Natural killer cell (primary cell): ENCODE results near the gene NEURL2. TPM values are rescaled to one million over a fixed set of nuclear protein-coding genes. Genes with fewer than 3 reads are reported as not detected.
"Not testable (repeated sequence)": the region's sequence is repeated elsewhere in the genome, so short reads cannot be mapped to it uniquely, and the experiment has no call there.

Source experiments
- ATAC-seq, 3 donors: fragments of 150-1000 bp in 2 of 3; fragments of 200-7000 bp in 1 of 3; cut with Tn5 transposase; 1 replicate in 1 of 3; 2 replicates in 2 of 3; pipeline ENCODE4 v1.10.0; 2021; ENCODE audit warnings: mild to moderate bottlenecking in 2 of 3, moderate library complexity in 2 of 3
- DNase-seq, 2 donors: peaks; one replicate each; pipeline versions ENCODE4 v3.0.0 to v3.0.0-alpha.2; 2013 to 2021; ENCODE audit warnings: mixed read lengths in 1 of 2
- H3K27ac ChIP-seq: one replicate; pipeline ENCODE4 v1.5.1; 2013; ENCODE audit warnings: mild to moderate bottlenecking, low read length
- H3K27me3 ChIP-seq: one replicate; pipeline ENCODE4 v1.6.1; 2013; ENCODE audit warnings: low read length; ENCODE audit not compliant: control insufficient read depth, insufficient read depth
- H3K36me3 ChIP-seq: one replicate; pipeline ENCODE4 v1.6.1; 2013; ENCODE audit warnings: low read length; ENCODE audit not compliant: control insufficient read depth, insufficient read depth
- H3K4me1 ChIP-seq: one replicate; pipeline ENCODE4 v1.6.1; 2013; ENCODE audit warnings: low read length; ENCODE audit not compliant: control insufficient read depth, insufficient read depth
- H3K4me3 ChIP-seq: one replicate; pipeline ENCODE4 v1.5.1; 2013; ENCODE audit warnings: low read length
- H3K9me3 ChIP-seq: one replicate; pipeline ENCODE4 v1.6.1; 2013; ENCODE audit warnings: low read length; ENCODE audit not compliant: control insufficient read depth, insufficient read depth
- H3K27ac Mint-ChIP-seq, 2 donors: one replicate each; pipeline ENCODE4 v1.8.0; 2022; ENCODE audit warnings: mild to moderate bottlenecking in 2 of 2, mixed read lengths in 2 of 2, moderate library complexity in 1 of 2
- H3K27me3 Mint-ChIP-seq, 2 donors: one replicate each; pipeline ENCODE4 v1.8.0; 2022; ENCODE audit warnings: low read depth in 2 of 2, mixed read lengths in 2 of 2
- H3K36me3 Mint-ChIP-seq: one replicate; pipeline ENCODE4 v1.8.0; 2022; ENCODE audit warnings: mixed read lengths
- H3K4me1 Mint-ChIP-seq, 2 donors: one replicate each; pipeline ENCODE4 v1.8.0; 2022; ENCODE audit warnings: mixed read lengths in 2 of 2
- H3K4me3 Mint-ChIP-seq: one replicate; pipeline ENCODE4 v1.8.0; 2022; ENCODE audit warnings: mild to moderate bottlenecking, moderate library complexity, mixed read lengths
- H3K9me3 Mint-ChIP-seq, 2 donors: one replicate each; pipeline ENCODE4 v1.8.0; 2022; ENCODE audit warnings: mixed read lengths in 2 of 2
- WGBS: methylation state at CpG from one replicate; pipeline ENCODE4 v1.1.7; 2013; ENCODE audit warnings: missing lambda C conversion rate; ENCODE audit not compliant: insufficient coverage; 5-methylcytosine and 5-hydroxymethylcytosine counted together
- intact Hi-C: fragments of 100-400 bp; cut with micrococcal nuclease; formaldehyde crosslinking; loops from one replicate; pipeline ENCODE4 v1.14.2; 2022
- total RNA-seq, 4 donors: library from RNA; stranded (reverse); fragments of 120-200 nt in 1 of 4; gene quantifications; one replicate each; pipeline versions ENCODE4 v1.2.3 to v1.2.4, GENCODE V29; 2013 to 2022
- TF ChIP-seq, protein P1 (sequence below): fragments of 200-600 bp; IDR thresholded peaks from one replicate; pipeline ENCODE4 v1.8.0; 2022; ENCODE audit warnings: antibody characterized with exemption

Gene NEURL2
- total RNA-seq, 3 donors from 2014 or later (not counting 1 experiment from before 2014, with no cell fraction given), result 0.89 to 1.4 (median 1.4) TPM

DNA sequence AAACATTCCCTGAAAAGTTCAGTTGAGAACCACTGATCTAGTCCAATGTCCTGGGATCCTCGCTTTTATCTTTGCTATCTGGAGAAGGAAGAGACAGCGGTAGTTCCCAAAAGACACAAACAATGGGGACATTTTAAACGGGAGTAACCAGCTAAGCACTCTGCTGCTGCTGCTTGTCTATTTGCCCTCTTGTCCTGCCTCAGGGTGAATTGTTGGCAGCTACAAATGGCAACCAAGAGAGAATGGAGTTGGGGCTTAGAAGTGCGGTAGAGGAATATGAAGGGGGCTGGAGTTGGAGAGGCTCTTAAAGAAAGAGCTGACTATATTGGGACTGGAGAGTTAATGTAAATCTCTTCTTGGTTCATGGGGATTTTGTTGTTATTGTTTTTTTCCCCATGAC is 16.4 kb downstream of the NEURL2 start:
- Histone ChIP-seq H3K9me3 (no peaks in the 10 kb centered on the region), H3K4me1 (no peaks in the 10 kb centered on the region), H3K36me3 (peaks cover 18% of the 10 kb centered on the region), H3K27me3 (no peaks in the 10 kb centered on the region), H3K4me3 (no peak overlapping the region), H3K27ac (no peak overlapping the region)
- no peak overlapping the region for H3K27ac Mint-ChIP-seq
- TF ChIP-seq, protein P1, sequence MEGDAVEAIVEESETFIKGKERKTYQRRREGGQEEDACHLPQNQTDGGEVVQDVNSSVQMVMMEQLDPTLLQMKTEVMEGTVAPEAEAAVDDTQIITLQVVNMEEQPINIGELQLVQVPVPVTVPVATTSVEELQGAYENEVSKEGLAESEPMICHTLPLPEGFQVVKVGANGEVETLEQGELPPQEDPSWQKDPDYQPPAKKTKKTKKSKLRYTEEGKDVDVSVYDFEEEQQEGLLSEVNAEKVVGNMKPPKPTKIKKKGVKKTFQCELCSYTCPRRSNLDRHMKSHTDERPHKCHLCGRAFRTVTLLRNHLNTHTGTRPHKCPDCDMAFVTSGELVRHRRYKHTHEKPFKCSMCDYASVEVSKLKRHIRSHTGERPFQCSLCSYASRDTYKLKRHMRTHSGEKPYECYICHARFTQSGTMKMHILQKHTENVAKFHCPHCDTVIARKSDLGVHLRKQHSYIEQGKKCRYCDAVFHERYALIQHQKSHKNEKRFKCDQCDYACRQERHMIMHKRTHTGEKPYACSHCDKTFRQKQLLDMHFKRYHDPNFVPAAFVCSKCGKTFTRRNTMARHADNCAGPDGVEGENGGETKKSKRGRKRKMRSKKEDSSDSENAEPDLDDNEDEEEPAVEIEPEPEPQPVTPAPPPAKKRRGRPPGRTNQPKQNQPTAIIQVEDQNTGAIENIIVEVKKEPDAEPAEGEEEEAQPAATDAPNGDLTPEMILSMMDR, result no peak
- H3K9me3 Mint-ChIP-seq, result no peaks in the 10 kb centered on the region
- no peak for ATAC-seq
- intact Hi-C loops, result no loop called here
- no peak overlapping the region for H3K4me3 Mint-ChIP-seq
- H3K36me3 Mint-ChIP-seq, result no peaks in the 10 kb centered on the region
- WGBS, result 91% methylated on average over 4 of the region's 4 CpGs
- H3K27me3 Mint-ChIP-seq, result no peaks in the 10 kb centered on the region
- DNase-seq, result no peak
- H3K4me1 Mint-ChIP-seq, result no peaks in the 10 kb centered on the region

DNA sequence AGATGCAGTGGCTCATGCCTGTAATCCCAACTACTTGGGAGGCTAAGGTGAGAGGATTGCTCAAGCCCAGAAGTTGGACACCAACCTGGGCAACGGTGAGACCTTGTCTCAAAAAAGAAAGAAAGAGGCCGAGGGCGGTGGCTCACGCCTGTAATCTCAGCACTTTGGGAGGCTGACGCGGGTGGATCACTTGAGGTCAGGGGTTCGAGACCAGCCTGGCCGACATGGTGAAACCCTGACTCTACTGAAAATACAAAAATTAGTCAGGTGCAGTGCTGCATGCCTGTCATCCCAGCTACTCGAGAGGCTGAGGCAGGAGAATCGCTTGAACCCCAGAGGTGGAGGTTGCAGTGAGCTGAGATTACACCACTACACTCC is 16.9 kb downstream of the NEURL2 start:
- intact Hi-C loops, H3K36me3 Mint-ChIP-seq, H3K9me3 Mint-ChIP-seq, H3K27ac ChIP-seq, H3K4me1 Mint-ChIP-seq, H3K27me3 ChIP-seq, ATAC-seq, H3K4me3 ChIP-seq, H3K27ac Mint-ChIP-seq, DNase-seq, H3K4me3 Mint-ChIP-seq, H3K4me1 ChIP-seq, H3K9me3 ChIP-seq, H3K27me3 Mint-ChIP-seq: not testable (repeated sequence)
- 94% methylated on average over 10 of the region's 10 CpGs for WGBS
- H3K36me3 ChIP-seq, result peaks cover 18% of the 10 kb centered on the region

DNA sequence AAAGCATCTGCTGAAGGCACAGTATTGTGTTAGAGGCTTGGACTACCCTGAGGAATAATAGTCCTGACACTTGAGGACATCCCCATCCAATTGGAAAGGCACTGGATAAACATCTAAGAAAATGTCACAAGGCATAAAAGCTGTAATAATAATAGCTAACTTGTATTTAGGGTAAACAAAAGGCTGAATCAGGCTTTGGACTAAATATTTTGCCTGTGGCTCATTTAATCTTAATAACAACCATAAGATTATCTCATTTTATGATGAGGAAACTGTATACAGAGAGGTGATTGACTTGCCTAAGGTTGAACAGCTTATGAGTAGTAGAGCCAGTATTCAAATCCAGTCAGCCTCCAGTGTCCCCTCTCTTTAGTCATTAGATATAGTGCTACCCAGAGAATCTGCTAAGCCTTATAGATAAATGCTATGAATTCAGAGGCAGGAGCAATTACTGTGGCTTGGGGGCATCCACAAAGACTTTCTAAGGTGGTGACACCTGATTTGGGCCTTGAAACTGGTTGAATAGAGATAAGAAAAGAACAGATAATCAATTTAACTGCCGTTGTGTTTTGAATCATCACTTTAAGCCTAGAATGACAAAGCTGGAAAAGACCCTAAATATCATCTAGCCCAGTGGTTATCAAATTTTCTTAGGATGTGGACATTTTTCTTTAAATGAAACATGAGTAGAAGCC is 17.5 kb downstream of the NEURL2 start:
- H3K4me3 Mint-ChIP-seq, result no peak overlapping the region
- H3K36me3 Mint-ChIP-seq, result no peaks in the 10 kb centered on the region
- Histone ChIP-seq H3K9me3 (no peaks in the 10 kb centered on the region), H3K27ac (no peak overlapping the region), H3K4me3 (no peak overlapping the region), H3K36me3 (peaks cover 15% of the 10 kb centered on the region), H3K4me1 (no peaks in the 10 kb centered on the region), H3K27me3 (no peaks in the 10 kb centered on the region)
- no peak overlapping the region for H3K27ac Mint-ChIP-seq
- no peaks in the 10 kb centered on the region for H3K4me1 Mint-ChIP-seq
- no peaks in the 10 kb centered on the region for H3K9me3 Mint-ChIP-seq
- ATAC-seq, result no peak
- 83% methylated on average over 1 of the region's 1 CpG for WGBS
- TF ChIP-seq, protein P1, result no peak
- intact Hi-C loops, result no loop called here
- DNase-seq, result no peak
- H3K27me3 Mint-ChIP-seq, result no peaks in the 10 kb centered on the region

DNA sequence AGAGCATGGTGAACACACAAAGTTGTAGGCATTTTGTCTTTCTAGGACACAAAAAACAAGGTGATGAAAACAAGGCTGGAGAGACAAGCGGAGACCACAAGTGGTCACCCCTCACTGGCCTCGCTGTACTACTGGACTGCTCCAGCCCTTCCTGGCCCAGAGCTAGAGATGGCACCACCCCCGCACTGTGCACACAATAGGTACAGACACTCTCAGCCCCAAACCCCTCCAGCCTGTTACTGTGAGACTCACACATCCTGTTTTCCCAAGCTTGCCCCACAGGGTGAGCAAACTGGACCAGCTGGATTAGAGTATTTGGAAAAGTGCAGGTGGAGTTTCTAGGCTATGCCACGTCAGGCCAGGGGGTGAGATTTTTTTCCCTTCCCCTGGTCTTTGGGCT is 18.4 kb downstream of the NEURL2 start:
- Mint-ChIP-seq H3K27ac (no peak overlapping the region), H3K9me3 (no peaks in the 10 kb centered on the region), H3K4me1 (no peaks in the 10 kb centered on the region), H3K27me3 (no peaks in the 10 kb centered on the region), H3K36me3 (no peaks in the 10 kb centered on the region), H3K4me3 (no peak overlapping the region)
- Histone ChIP-seq H3K27ac (no peak overlapping the region), H3K27me3 (no peaks in the 10 kb centered on the region), H3K4me1 (no peaks in the 10 kb centered on the region), H3K36me3 (peaks cover 10% of the 10 kb centered on the region), H3K9me3 (no peaks in the 10 kb centered on the region), H3K4me3 (no peak overlapping the region)
- intact Hi-C loops, result no loop called here
- ATAC-seq (no peak), DNase-seq (no peak)
- TF ChIP-seq, protein P1, result no peak
- WGBS, result 97% methylated on average over 4 of the region's 4 CpGs
